Measurements from ENCODE around the gene MCFD2. TPM values are rescaled to one million over a fixed set of nuclear protein-coding genes. Genes with fewer than 3 reads are reported as not detected.

Gene MCFD2
- total RNA-seq, 3 donors from 2014 or later (not counting 1 experiment from before 2014, with no cell fraction given), result 24.5 to 38.4 (median 34.8) TPM

DNA sequence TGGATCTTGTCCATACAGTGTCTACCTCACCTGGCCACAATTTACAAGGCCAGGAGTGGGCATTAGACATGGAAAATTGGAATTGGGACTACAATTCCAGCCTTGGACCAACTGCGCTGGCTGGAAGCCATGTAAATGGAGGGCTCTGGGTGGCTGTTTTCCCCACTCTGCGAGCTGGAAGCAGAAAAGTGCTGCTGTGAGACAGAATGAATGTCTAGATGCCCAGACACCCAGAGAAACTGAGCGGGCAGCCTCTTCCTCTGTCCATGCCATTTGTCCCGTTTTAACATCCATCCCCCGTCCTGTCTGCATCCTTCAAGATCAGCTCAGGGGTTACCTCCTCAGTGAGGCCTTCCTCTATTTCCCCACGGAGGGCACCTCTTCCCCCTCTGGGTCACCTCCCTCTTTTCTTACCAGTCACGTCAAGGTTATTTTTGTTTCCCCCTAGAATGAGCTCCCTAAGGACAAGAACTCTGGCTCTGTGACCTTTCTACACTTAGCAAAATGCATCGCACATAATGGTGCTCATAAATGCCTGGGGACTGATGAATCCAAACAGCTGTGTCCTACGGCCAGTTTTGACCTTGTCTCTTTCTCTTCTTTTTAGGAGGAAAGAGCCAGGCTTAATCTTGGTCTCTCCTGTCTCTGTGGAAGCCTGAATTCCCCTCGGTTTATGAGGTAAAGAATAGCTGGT lies 41.2 kb downstream of the MCFD2 start:
- no peak overlapping the region for H3K27ac Mint-ChIP-seq
- no peak overlapping the region for H3K4me3 Mint-ChIP-seq
- Histone ChIP-seq H3K27me3 (ENCODE audit: control insufficient read depth, insufficient read depth, low read length) (no peaks in the 10 kb centered on the region), H3K36me3 (ENCODE audit: control insufficient read depth, insufficient read depth, low read length) (no peaks in the 10 kb centered on the region), H3K27ac (ENCODE audit: low read length) (no peak overlapping the region), H3K4me3 (ENCODE audit: low read length) (no peak overlapping the region), H3K9me3 (ENCODE audit: control insufficient read depth, insufficient read depth, low read length) (no peaks in the 10 kb centered on the region), H3K4me1 (ENCODE audit: control insufficient read depth, insufficient read depth, low read length) (no peaks in the 10 kb centered on the region)
- H3K27me3 Mint-ChIP-seq (ENCODE audit: low read depth in 2 of 2), result no peaks in the 10 kb centered on the region
- ATAC-seq, result no peak
- no peaks in the 10 kb centered on the region for H3K9me3 Mint-ChIP-seq
- TF ChIP-seq, protein P1, sequence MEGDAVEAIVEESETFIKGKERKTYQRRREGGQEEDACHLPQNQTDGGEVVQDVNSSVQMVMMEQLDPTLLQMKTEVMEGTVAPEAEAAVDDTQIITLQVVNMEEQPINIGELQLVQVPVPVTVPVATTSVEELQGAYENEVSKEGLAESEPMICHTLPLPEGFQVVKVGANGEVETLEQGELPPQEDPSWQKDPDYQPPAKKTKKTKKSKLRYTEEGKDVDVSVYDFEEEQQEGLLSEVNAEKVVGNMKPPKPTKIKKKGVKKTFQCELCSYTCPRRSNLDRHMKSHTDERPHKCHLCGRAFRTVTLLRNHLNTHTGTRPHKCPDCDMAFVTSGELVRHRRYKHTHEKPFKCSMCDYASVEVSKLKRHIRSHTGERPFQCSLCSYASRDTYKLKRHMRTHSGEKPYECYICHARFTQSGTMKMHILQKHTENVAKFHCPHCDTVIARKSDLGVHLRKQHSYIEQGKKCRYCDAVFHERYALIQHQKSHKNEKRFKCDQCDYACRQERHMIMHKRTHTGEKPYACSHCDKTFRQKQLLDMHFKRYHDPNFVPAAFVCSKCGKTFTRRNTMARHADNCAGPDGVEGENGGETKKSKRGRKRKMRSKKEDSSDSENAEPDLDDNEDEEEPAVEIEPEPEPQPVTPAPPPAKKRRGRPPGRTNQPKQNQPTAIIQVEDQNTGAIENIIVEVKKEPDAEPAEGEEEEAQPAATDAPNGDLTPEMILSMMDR (IDR thresholded peaks at IDR 0.05), result no peak
- DNase-seq, result no peak
- 87% methylated on average over 10 of the region's 10 CpGs for WGBS (ENCODE audit: insufficient coverage)
- intact Hi-C loops (cut with micrococcal nuclease), result no loop called here
- H3K4me1 Mint-ChIP-seq, result no peaks in the 10 kb centered on the region
- no peaks in the 10 kb centered on the region for H3K36me3 Mint-ChIP-seq

DNA sequence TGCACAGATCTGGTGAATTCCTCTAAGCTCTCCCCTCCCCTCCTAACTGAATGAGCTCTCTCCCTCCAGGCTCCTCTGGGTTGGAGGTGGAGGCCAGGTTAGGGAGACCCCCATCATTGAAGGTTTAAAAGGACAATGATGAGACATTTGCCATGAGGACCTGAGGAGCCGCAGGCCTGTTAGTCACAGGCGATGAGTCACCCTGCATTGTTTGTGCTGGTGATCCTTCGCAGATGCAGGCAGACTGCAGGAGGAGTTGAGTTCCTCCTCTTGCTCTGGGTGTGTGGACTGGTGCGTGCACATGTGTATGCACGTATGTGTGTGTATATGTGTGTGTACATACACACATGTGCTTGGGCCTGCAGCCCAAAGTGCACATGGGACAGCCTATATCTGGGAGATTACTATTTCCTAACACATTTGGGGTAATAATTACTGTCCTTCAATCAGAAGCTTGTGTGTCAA lies 42.0 kb downstream of the MCFD2 start:
- Histone ChIP-seq H3K27me3 (ENCODE audit: control insufficient read depth, insufficient read depth, low read length) (no peaks in the 10 kb centered on the region), H3K4me1 (ENCODE audit: control insufficient read depth, insufficient read depth, low read length) (no peaks in the 10 kb centered on the region), H3K4me3 (ENCODE audit: low read length) (no peak overlapping the region), H3K9me3 (ENCODE audit: control insufficient read depth, insufficient read depth, low read length) (no peaks in the 10 kb centered on the region), H3K27ac (ENCODE audit: low read length) (no peak overlapping the region), H3K36me3 (ENCODE audit: control insufficient read depth, insufficient read depth, low read length) (no peaks in the 10 kb centered on the region)
- no peak overlapping the region for H3K27ac Mint-ChIP-seq
- no peak for ATAC-seq
- H3K4me1 Mint-ChIP-seq, result no peaks in the 10 kb centered on the region
- TF ChIP-seq, protein P1 (IDR thresholded peaks at IDR 0.05), result no peak
- no peaks in the 10 kb centered on the region for H3K27me3 Mint-ChIP-seq (ENCODE audit: low read depth in 2 of 2)
- no peak for DNase-seq
- intact Hi-C loops (cut with micrococcal nuclease), result no loop called here
- no peaks in the 10 kb centered on the region for H3K36me3 Mint-ChIP-seq
- no peak overlapping the region for H3K4me3 Mint-ChIP-seq
- no peaks in the 10 kb centered on the region for H3K9me3 Mint-ChIP-seq
- WGBS (ENCODE audit: insufficient coverage), result 69% methylated on average over 5 of the region's 5 CpGs

DNA sequence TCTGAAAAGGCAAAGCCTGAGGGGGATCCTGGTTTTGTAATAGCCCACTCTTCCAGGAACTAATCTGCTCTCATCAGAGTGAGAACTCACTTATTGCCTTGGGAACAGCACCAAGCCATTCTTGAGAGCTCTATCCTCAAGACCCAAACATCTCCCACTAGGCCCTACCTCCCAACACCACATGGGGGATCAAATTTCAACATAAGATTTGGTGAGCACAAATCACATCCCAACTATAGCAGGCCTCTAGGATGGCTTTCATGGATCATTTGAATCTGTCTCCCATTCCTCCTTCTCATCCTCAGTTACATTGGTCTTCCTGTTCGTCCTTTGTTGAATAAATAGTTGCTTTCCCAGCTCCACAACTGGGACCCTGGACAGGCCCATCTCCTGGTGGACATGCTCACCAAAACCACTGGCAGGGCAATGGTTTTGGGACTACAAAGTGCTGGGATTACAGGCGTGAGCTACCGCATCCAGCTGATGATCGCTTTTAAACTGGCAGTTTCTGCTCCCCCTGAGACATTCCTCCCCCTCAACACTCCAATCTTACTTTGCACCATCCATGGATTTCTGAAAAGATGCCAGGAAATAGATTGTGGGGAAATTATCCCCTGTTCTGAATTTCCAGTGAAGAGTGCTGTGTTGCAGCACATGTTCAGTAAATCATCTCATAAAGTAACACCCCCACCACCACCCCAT lies 42.6 kb downstream of the MCFD2 start:
- no peak for DNase-seq

More for the DNA sequence above, 42.6 kb downstream of the MCFD2 start:
- Mint-ChIP-seq H3K9me3 (no peaks in the 10 kb centered on the region), H3K36me3 (no peaks in the 10 kb centered on the region), H3K27me3 (ENCODE audit: low read depth in 2 of 2) (no peaks in the 10 kb centered on the region), H3K4me3 (no peak overlapping the region), H3K27ac (no peak overlapping the region), H3K4me1 (no peaks in the 10 kb centered on the region)
- no peak for ATAC-seq
- H3K4me3 ChIP-seq (ENCODE audit: low read length), result no peak overlapping the region
- 90% methylated on average over 4 of the region's 4 CpGs for WGBS (ENCODE audit: insufficient coverage)
- TF ChIP-seq, protein P1 (IDR thresholded peaks at IDR 0.05), result no peak
- H3K27me3 ChIP-seq (ENCODE audit: control insufficient read depth, insufficient read depth, low read length), result no peaks in the 10 kb centered on the region
- H3K4me1 ChIP-seq (ENCODE audit: control insufficient read depth, insufficient read depth, low read length), result no peaks in the 10 kb centered on the region
- intact Hi-C loops (cut with micrococcal nuclease), result no loop called here
- no peaks in the 10 kb centered on the region for H3K9me3 ChIP-seq (ENCODE audit: control insufficient read depth, insufficient read depth, low read length)
- no peak overlapping the region for H3K27ac ChIP-seq (ENCODE audit: low read length)
- no peaks in the 10 kb centered on the region for H3K36me3 ChIP-seq (ENCODE audit: control insufficient read depth, insufficient read depth, low read length)
